CD14-positive monocyte (primary cell): ENCODE measurements around the gene MAP10. TPM values are rescaled to one million over a fixed set of nuclear protein-coding genes. Genes with fewer than 3 reads are reported as not detected.

Experiments
- DNase-seq, 3 donors: peaks; one replicate each; pipeline ENCODE4 v3.0.0-alpha.2; 2011 to 2022
- H2AFZ ChIP-seq: 2 replicates; pipeline ENCODE4 v1.6.0; 2012; ENCODE audit warnings: mild to moderate bottlenecking, low read depth, low read length, inconsistent platforms; ENCODE audit not compliant: insufficient read depth, poor library complexity, severe bottlenecking
- H3K27ac ChIP-seq, 2 donors: 1 replicate in 1 of 2; 2 replicates in 1 of 2; pipeline ENCODE4 v1.5.1; 2012 to 2013; ENCODE audit warnings: low read length in 2 of 2, control low read depth in 1 of 2, inconsistent platforms in 1 of 2, low read depth in 1 of 2, mild to moderate bottlenecking in 1 of 2
- H3K27me3 ChIP-seq, 2 donors: one replicate each; pipeline versions ENCODE4 v1.6.0 to v1.6.1; 2011 to 2013; ENCODE audit warnings: low read length in 2 of 2; ENCODE audit not compliant: control insufficient read depth in 2 of 2, insufficient read depth in 2 of 2
- H3K36me3 ChIP-seq, 2 donors: replicated peaks in 1 of 2; 1 replicate in 1 of 2; 2 replicates in 1 of 2; pipeline versions ENCODE4 v1.5.1 to v1.6.1; 2012 to 2013; ENCODE audit warnings: low read length in 2 of 2, control low read depth in 1 of 2, inconsistent platforms in 1 of 2, mild to moderate bottlenecking in 1 of 2; ENCODE audit not compliant: insufficient read depth in 2 of 2, control insufficient read depth in 1 of 2
- H3K4me1 ChIP-seq, 2 donors: 1 replicate in 1 of 2; 2 replicates in 1 of 2; pipeline versions ENCODE4 v1.5.1 to v1.6.1; 2012 to 2013; ENCODE audit warnings: low read length in 2 of 2, control low read depth in 1 of 2, inconsistent platforms in 1 of 2, mild to moderate bottlenecking in 1 of 2, moderate library complexity in 1 of 2; ENCODE audit not compliant: insufficient read depth in 2 of 2, control insufficient read depth in 1 of 2
- H3K4me2 ChIP-seq: replicated peaks from 2 replicates; pipeline ENCODE3; 2012; ENCODE audit warnings: low read length, moderate library complexity, mild to moderate bottlenecking; ENCODE audit not compliant: poor library complexity, severe bottlenecking; ENCODE audit errors: extremely low read depth
- H3K4me3 ChIP-seq, 3 experiments: fragments of 200-600 bp in 1 of 3; sonication (generic) in 1 of 3; replicated peaks in 1 of 3; 1 replicate in 2 of 3; 2 replicates in 1 of 3; pipeline ENCODE4 v1.5.1; 2011 to 2013; ENCODE audit warnings: low read length in 3 of 3, mild to moderate bottlenecking in 3 of 3, control low read depth in 2 of 3, low read depth in 2 of 3, inconsistent platforms in 1 of 3, moderate library complexity in 1 of 3
- H3K79me2 ChIP-seq: 2 replicates; pipeline ENCODE4 v1.6.0; 2012; ENCODE audit warnings: mild to moderate bottlenecking, control low read depth, inconsistent platforms, low read length, moderate library complexity; ENCODE audit not compliant: insufficient read depth
- H3K9ac ChIP-seq: 2 replicates; pipeline ENCODE4 v1.6.0; 2017; ENCODE audit warnings: low read length, mild to moderate bottlenecking; ENCODE audit not compliant: insufficient read depth, poor library complexity, severe bottlenecking
- H3K9me3 ChIP-seq, 2 donors: replicated peaks in 1 of 2; 1 replicate in 1 of 2; 2 replicates in 1 of 2; pipeline versions ENCODE4 v1.5.1 to v1.6.1; 2012 to 2013; ENCODE audit warnings: low read length in 2 of 2, control low read depth in 1 of 2; ENCODE audit not compliant: control insufficient read depth in 1 of 2, insufficient read depth in 1 of 2
- H4K20me1 ChIP-seq: 2 replicates; pipeline ENCODE4 v1.6.0; 2012; ENCODE audit warnings: mild to moderate bottlenecking, low read length, control low read depth, moderate library complexity; ENCODE audit not compliant: insufficient read depth
- H3K27ac Mint-ChIP-seq, 7 donors: one replicate each; pipeline ENCODE4 v1.8.0; 2020; ENCODE audit warnings: mild to moderate bottlenecking in 7 of 7, mixed read lengths in 7 of 7, moderate library complexity in 6 of 7, inconsistent platforms in 2 of 7
- H3K27me3 Mint-ChIP-seq, 3 donors: one replicate each; pipeline ENCODE4 v1.8.0; 2021 to 2022; ENCODE audit warnings: low read depth in 3 of 3, mild to moderate bottlenecking in 3 of 3, mixed read lengths in 3 of 3, moderate library complexity in 3 of 3, inconsistent platforms in 1 of 3
- H3K36me3 Mint-ChIP-seq, 2 donors: one replicate each; pipeline ENCODE4 v1.8.0; 2020; ENCODE audit warnings: mixed read lengths in 2 of 2, inconsistent platforms in 1 of 2, mild to moderate bottlenecking in 1 of 2
- H3K4me1 Mint-ChIP-seq: one replicate; pipeline ENCODE4 v1.8.0; 2020; ENCODE audit warnings: mild to moderate bottlenecking, mixed read lengths
- H3K4me3 Mint-ChIP-seq, 2 donors: one replicate each; pipeline ENCODE4 v1.8.0; 2020; ENCODE audit warnings: mild to moderate bottlenecking in 2 of 2, mixed read lengths in 2 of 2, moderate library complexity in 1 of 2
- H3K9me3 Mint-ChIP-seq, 7 donors: one replicate each; pipeline ENCODE4 v1.8.0; 2020 to 2022; ENCODE audit warnings: mixed read lengths in 7 of 7, mild to moderate bottlenecking in 6 of 7, moderate library complexity in 6 of 7, inconsistent platforms in 2 of 7
- WGBS: methylation state at CpG from one replicate; pipeline ENCODE4 v1.1.5; 2013; ENCODE audit warnings: missing lambda C conversion rate; ENCODE audit not compliant: insufficient coverage; 5-methylcytosine and 5-hydroxymethylcytosine counted together
- intact Hi-C, 2 donors: fragments of 100-400 bp; cut with micrococcal nuclease; formaldehyde crosslinking; loops; one replicate each; pipeline versions ENCODE4 v1.15.0 to v1.15.1; 2023
- polyA plus RNA-seq, 3 donors: library from polyadenylated mRNA; depleted of rRNA in 1 of 3; unstranded in 2 of 3; stranded (reverse) in 1 of 3; fragments of 300-500 nt in 2 of 3; fragments of >200 nt in 1 of 3; fragmentation: Illumina TruSeq in 2 of 3; gene quantifications; 1 replicate in 2 of 3; 2 replicates in 1 of 3; pipeline ENCODE4 v1.2.3, GENCODE V29; 2012 to 2021
- TF ChIP-seq, protein P1 (sequence below): fragments of 200-600 bp; IDR thresholded peaks from one replicate; pipeline ENCODE4 v1.8.0; 2022; ENCODE audit warnings: antibody characterized with exemption, mild to moderate bottlenecking

The MAP10 gene
- polyA plus RNA-seq, 3 donors: 0.53 to 2.3 (median 1.1) TPM

DNA sequence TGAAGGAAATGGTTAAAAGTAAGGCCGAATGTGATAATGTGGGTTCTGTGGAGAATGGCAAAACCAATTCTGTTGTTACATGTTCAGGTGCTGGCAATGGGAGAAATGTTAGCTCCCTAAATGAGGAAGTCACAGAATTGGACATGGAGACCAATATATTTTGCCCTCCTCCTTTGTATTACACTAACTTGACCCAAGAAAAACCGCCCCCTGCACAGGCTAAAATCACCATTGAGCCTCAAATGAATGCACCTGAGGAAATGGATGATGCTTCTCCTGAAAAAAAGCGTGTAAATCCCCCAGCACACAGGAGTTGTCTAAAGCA lies 932 bp downstream of the MAP10 start:
- DNase-seq: peak; percentile 6 to 15 (median 10)
- Histone ChIP-seq H3K9ac (peak overlapping the region; percentile 90), H3K27me3 (no peaks in the 10 kb centered on the region), H3K4me1 (peaks cover 15 to 19% of the 10 kb centered on the region in 2 donors), H3K9me3 (no peaks in the 10 kb centered on the region), H3K36me3 (no peaks in the 10 kb centered on the region), H2AFZ (peak overlapping the region; percentile 86), H3K4me2 (peak overlapping the region; percentile 93), H3K27ac (peak overlapping the region in 1 of 2 donors; percentile 83), H4K20me1 (no peaks in the 10 kb centered on the region), H3K4me3 (peak overlapping the region; percentile 64 to 86 (median 84)), H3K79me2 (no peaks in the 10 kb centered on the region)
- H3K9me3 Mint-ChIP-seq: peaks cover 0 to 5% (median 0%) of the 10 kb centered on the region in 7 donors
- H3K27me3 Mint-ChIP-seq: peaks cover 1 to 5% (median 3%) of the 10 kb centered on the region in 3 donors
- WGBS: 94% methylated on average over 2 of the region's 3 CpGs
- peaks cover 36% of the 10 kb centered on the region for H3K4me1 Mint-ChIP-seq
- TF ChIP-seq, protein P1, sequence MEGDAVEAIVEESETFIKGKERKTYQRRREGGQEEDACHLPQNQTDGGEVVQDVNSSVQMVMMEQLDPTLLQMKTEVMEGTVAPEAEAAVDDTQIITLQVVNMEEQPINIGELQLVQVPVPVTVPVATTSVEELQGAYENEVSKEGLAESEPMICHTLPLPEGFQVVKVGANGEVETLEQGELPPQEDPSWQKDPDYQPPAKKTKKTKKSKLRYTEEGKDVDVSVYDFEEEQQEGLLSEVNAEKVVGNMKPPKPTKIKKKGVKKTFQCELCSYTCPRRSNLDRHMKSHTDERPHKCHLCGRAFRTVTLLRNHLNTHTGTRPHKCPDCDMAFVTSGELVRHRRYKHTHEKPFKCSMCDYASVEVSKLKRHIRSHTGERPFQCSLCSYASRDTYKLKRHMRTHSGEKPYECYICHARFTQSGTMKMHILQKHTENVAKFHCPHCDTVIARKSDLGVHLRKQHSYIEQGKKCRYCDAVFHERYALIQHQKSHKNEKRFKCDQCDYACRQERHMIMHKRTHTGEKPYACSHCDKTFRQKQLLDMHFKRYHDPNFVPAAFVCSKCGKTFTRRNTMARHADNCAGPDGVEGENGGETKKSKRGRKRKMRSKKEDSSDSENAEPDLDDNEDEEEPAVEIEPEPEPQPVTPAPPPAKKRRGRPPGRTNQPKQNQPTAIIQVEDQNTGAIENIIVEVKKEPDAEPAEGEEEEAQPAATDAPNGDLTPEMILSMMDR: no peak
- H3K27ac Mint-ChIP-seq: peak overlapping the region in 3 of 7 donors; percentile 50 to 97 (median 57)
- H3K4me3 Mint-ChIP-seq: peak overlapping the region; percentile 94 to 95
- peaks cover 0 to 2% of the 10 kb centered on the region in 2 donors for H3K36me3 Mint-ChIP-seq
- intact Hi-C loops: no loop called here

DNA sequence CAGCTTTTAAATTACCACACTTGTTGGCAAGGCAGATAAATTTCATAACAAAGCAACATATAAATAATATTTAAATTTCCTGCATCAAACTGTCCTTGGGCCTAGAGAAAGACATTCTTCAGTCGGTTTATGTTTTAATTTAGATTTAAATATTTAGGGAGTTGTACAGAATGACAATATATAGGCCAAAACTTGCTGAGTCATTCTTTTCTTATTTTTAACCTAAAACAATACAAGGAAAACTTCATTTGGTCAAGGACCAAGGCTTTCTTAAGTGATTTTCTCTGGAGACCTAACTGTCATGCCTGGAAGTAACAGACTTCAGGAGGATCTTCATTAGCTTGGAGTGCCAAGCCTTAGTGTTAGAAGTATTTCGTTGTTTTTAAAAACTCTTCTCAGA lies 5.6 kb downstream of the MAP10 start:
- H3K4me1 Mint-ChIP-seq: peaks cover 36% of the 10 kb centered on the region
- no peak overlapping the region for H3K4me3 Mint-ChIP-seq
- Histone ChIP-seq H3K4me2 (no peak overlapping the region), H2AFZ (no peak overlapping the region), H3K36me3 (no peaks in the 10 kb centered on the region), H3K27ac (no peak overlapping the region), H3K4me1 (peaks cover 6 to 10% of the 10 kb centered on the region in 2 donors), H3K9ac (no peak overlapping the region), H3K9me3 (no peaks in the 10 kb centered on the region), H3K4me3 (no peak overlapping the region), H3K27me3 (no peaks in the 10 kb centered on the region), H3K79me2 (no peaks in the 10 kb centered on the region), H4K20me1 (no peaks in the 10 kb centered on the region)
- no peak for DNase-seq
- intact Hi-C loops: no loop called here
- peaks cover 2% of the 10 kb centered on the region in 2 donors for H3K36me3 Mint-ChIP-seq
- whole genome bisulfite sequencing: no CpG with 5 or more reads among the region's 2 CpGs
- H3K27me3 Mint-ChIP-seq: peaks cover 0 to 1% (median 1%) of the 10 kb centered on the region in 3 donors
- H3K9me3 Mint-ChIP-seq: peaks cover 0 to 5% (median under 1%) of the 10 kb centered on the region in 7 donors
- no peak overlapping the region for H3K27ac Mint-ChIP-seq
- TF ChIP-seq, protein P1: no peak
